ENCODE data around the gene GHDC. TPM values are rescaled to one million over a fixed set of nuclear protein-coding genes. Genes with fewer than 3 reads are reported as not detected.

Gene GHDC
- total and polyA plus RNA-seq, 2 of the 13 experiments (the other 11 are each of a cell fraction or from before 2014, with no cell fraction given), result 15.4 to 22.5 TPM

GRCh38 chr17:42221886-42222745 lies 27.8 kb upstream of the GHDC start (continued):
- TF ChIP-seq ZNF18 (CRISPR knock-in tag; IDR thresholded peaks at IDR 0.05; ENCODE audit: insufficient replicate concordance) (no peak), PLRG1 (conservative IDR thresholded peaks at IDR 0.05) (no peak), NFKBIZ (CRISPR knock-in tag; IDR thresholded peaks at IDR 0.05) (no peak), KLF11 (CRISPR knock-in tag; IDR thresholded peaks at IDR 0.05) (no peak), IRF2 (CRISPR knock-in tag; IDR thresholded peaks at IDR 0.05) (0 out of 2 replicates have a peak, but pooled peaks have one; percentile 25), MAZ (IDR thresholded peaks at IDR 0.05; ENCODE audit: borderline replicate concordance, low read depth, low read length) (no peak), MAZ (CRISPR knock-in tag; IDR thresholded peaks at IDR 0.05; ENCODE audit: low read depth) (no peak), SMARCE1 (IDR thresholded peaks at IDR 0.05; ENCODE audit: borderline replicate concordance) (no peak), PHF8 (CRISPR knock-in tag; IDR thresholded peaks at IDR 0.05) (no peak), ZNF646 (CRISPR knock-in tag; IDR thresholded peaks at IDR 0.05) (peak; percentile 80), ZNF383 (CRISPR knock-in tag; IDR thresholded peaks at IDR 0.05; ENCODE audit: borderline replicate concordance) (no peak), BCL6 (CRISPR knock-in tag; IDR thresholded peaks at IDR 0.05) (no peak), ZIK1 (CRISPR knock-in tag; IDR thresholded peaks at IDR 0.05; ENCODE audit: borderline replicate concordance, low read depth) (no peak), SIN3B (IDR thresholded peaks at IDR 0.05; ENCODE audit: low read length) (0 out of 2 replicates have a peak, but pooled peaks have one; percentile 31), ZNF296 (CRISPR knock-in tag; conservative IDR thresholded peaks at IDR 0.05) (no peak), ZNF567 (CRISPR knock-in tag; IDR thresholded peaks at IDR 0.05; ENCODE audit: borderline replicate concordance) (no peak), ZNF615 (CRISPR knock-in tag; IDR thresholded peaks at IDR 0.05; ENCODE audit: borderline replicate concordance) (0 out of 2 replicates have a peak, but pooled peaks have one; percentile 36), ZNF878 (CRISPR knock-in tag; IDR thresholded peaks at IDR 0.05) (no peak), ZNF282 (IDR thresholded peaks at IDR 0.05; ENCODE audit: partially characterized antibody) (peak; percentile 40), RAD21 (CRISPR knock-in tag; IDR thresholded peaks at IDR 0.05) (peak; percentile 82), ARNT2 (CRISPR knock-in tag; IDR thresholded peaks at IDR 0.05; ENCODE audit: low read depth) (0 out of 2 replicates have a peak, but pooled peaks have one; percentile 26), IKZF1 (IDR thresholded peaks at IDR 0.05) (peak; percentile 76; the same call in 1 of the 2 replicates), CBFB (CRISPR knock-in tag; IDR thresholded peaks at IDR 0.05) (no peak), ZBTB38 (CRISPR knock-in tag; IDR thresholded peaks at IDR 0.05) (0 out of 2 replicates have a peak, but pooled peaks have one; percentile 42)
